Brain microvascular endothelial cell (primary cell): ENCODE measurements around the gene LGMN.

Experiments
- DNase-seq: peaks from one replicate; pipeline ENCODE4 v3.0.0-alpha.2; 2020
- H3K27ac ChIP-seq: fragments of 250-450 bp; sonication (Bioruptor Pico); 2 replicates; pipeline ENCODE4 v1.5.1; 2020; ENCODE audit warnings: mild to moderate bottlenecking, moderate library complexity
- H3K27me3 ChIP-seq: fragments of 250-450 bp; sonication (Bioruptor Pico); replicated peaks from 2 replicates; pipeline ENCODE4 v1.5.1; 2020; ENCODE audit warnings: mild to moderate bottlenecking
- H3K36me3 ChIP-seq: fragments of 250-450 bp; sonication (Bioruptor Pico); replicated peaks from 2 replicates; pipeline ENCODE4 v1.5.1; 2020; ENCODE audit warnings: mild to moderate bottlenecking
- H3K4me3 ChIP-seq: 2 replicates; pipeline ENCODE4 v1.5.1; 2011; ENCODE audit warnings: low read depth, mild to moderate bottlenecking, control low read depth, low read length, moderate library complexity
- in situ Hi-C: cut with HindIII; loops from 2 replicates; pipeline ENCODE4 v1.10.0; 2017; ENCODE audit warnings: low sequenced_read_pairs, low pct_ligation_motif_present
- TF ChIP-seq, protein P1 (sequence below): IDR thresholded peaks from 2 replicates; pipeline ENCODE4 v1.5.1; 2011; ENCODE audit warnings: low read depth, mild to moderate bottlenecking, moderate library complexity, low read length, control low read depth, inconsistent platforms; ENCODE audit errors: missing control alignments

Gene LGMN

DNA sequence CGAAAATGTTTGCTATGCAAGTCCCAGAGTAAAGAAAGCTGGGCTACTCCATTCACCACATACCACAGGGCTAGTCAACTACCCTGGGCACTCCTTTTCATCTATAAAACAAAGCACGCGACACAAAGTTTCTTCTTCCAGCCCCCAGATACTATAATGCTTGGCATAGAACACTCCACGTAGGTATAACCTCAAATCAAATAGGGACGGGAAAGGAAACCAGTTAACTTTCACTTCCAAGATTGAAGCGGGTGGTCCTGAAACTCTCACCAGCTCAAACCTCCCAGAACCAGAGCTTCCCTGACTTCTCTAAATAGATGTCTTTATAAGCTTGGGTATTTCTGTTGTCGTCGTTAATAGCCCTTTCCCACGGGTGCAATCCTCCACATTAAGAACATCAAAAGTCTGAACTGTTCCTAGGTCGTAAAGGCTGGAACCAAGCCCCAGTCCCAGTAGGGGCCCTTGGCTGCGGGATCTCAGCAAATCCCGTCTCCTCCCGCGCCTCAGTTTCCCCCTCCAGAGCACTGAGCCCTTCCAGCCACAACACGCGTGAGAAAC, 647 bp downstream of the LGMN start:
- peak overlapping the region; percentile 76 for H3K4me3 ChIP-seq
- H3K36me3 ChIP-seq, result no peaks in the 10 kb centered on the region
- no peaks in the 10 kb centered on the region for H3K27me3 ChIP-seq
- DNase-seq, result no peak
- TF ChIP-seq, protein P1, sequence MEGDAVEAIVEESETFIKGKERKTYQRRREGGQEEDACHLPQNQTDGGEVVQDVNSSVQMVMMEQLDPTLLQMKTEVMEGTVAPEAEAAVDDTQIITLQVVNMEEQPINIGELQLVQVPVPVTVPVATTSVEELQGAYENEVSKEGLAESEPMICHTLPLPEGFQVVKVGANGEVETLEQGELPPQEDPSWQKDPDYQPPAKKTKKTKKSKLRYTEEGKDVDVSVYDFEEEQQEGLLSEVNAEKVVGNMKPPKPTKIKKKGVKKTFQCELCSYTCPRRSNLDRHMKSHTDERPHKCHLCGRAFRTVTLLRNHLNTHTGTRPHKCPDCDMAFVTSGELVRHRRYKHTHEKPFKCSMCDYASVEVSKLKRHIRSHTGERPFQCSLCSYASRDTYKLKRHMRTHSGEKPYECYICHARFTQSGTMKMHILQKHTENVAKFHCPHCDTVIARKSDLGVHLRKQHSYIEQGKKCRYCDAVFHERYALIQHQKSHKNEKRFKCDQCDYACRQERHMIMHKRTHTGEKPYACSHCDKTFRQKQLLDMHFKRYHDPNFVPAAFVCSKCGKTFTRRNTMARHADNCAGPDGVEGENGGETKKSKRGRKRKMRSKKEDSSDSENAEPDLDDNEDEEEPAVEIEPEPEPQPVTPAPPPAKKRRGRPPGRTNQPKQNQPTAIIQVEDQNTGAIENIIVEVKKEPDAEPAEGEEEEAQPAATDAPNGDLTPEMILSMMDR, result no peak
- in situ Hi-C loops, result no loop called here
- peak overlapping the region; percentile 81 for H3K27ac ChIP-seq

DNA sequence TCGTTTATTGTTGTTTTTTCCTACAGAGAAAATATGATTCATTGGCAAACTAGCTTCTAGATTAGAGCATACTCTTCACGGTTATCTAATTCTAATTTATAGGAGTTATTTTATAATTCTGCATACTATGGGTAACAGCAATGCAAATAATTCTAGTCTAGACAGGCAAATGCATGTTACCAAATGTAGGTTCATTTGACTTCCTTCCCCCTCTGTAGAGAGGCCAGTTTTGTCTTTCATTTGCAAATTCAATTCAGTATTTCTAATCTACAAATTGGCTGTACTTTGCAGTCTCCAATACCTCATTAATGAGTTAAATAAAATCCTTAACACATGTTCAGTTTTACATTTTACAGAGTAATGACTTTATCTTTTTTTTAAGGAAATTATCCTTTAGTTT, 4.2 kb downstream of the LGMN start:
- H3K27ac ChIP-seq, result no peak overlapping the region
- peaks cover 5% of the 10 kb centered on the region for H3K36me3 ChIP-seq
- TF ChIP-seq, protein P1, result no peak
- no peak overlapping the region for H3K4me3 ChIP-seq
- no peak for DNase-seq
- H3K27me3 ChIP-seq, result no peaks in the 10 kb centered on the region
- in situ Hi-C loops, result no loop called here

DNA sequence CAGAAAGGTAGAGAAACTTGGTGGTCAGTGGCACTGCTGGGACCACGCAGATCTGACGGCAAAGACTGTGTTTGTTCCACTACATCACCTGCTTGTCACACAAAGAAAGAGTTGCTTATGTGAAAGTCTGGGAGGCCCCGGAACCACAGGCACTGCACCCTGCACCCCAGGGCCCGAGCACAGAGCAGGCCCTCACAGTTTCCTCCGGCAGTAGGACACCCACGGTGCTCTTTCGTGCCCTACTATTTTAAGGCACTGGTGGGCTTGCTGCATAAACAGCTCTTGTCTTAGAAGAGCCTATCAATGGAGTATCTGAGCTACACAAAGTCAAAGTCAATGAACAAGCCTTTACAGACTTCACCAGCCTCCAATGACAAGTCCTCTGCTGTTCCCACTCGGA, 8.0 kb downstream of the LGMN start:
- DNase-seq, result no peak
- in situ Hi-C loops, result no loop called here

DNA sequence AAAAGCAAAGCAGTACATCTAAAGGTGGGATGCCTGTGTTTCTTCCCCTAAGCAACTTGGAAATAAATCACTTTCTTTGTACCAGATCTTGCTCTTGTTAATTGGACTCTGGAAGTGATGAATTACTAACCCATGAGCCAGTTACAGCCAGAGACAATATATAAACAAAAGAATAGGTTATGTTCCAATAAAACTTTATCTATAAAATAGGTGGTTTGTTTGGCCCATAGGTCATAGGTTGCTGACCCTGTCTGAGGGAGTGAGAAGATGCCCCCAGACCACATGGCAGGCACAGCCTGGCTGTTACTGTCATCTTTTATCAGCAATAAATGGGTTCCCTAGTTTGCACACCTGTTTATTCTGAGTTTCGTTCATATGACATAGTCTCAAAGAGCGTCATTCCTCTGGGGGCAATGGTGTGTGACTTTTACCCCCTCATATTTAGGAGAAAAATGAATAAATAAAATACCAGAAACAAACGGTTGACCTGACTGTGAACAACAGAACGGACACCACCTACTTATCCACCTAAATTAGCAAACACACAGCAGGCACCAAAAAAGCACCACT, 10.7 kb downstream of the LGMN start:
- H3K27me3 ChIP-seq, result no peaks in the 10 kb centered on the region
- H3K27ac ChIP-seq, result no peak overlapping the region
- peaks cover 5% of the 10 kb centered on the region for H3K36me3 ChIP-seq
- in situ Hi-C loops, result no loop called here
- DNase-seq, result no peak
- TF ChIP-seq, protein P1, result no peak
- no peak overlapping the region for H3K4me3 ChIP-seq

More for the DNA sequence above, 8.0 kb downstream of the LGMN start:
- Histone ChIP-seq H3K4me3 (no peak overlapping the region), H3K27me3 (no peaks in the 10 kb centered on the region), H3K36me3 (peaks cover 5% of the 10 kb centered on the region), H3K27ac (no peak overlapping the region)
- TF ChIP-seq, protein P1, result no peak

DNA sequence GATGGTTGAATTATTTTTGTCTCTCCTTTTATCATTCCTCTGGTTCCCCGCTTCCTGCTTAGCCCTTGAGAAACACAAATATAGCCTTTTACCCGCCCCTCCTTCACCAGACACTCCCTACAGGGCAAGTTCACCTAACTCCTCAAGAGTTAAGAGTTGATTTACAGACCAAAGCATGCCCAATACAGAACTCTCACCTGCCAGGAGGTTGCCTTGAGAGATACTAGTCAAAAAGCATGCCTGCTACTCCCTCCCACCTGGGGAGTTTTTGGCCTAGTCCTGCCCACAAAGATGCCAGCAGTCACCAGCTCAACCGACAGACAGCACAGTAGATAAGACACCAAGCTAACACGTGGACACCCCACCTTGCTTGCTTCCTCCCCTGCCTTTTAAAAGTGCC, 11.2 kb downstream of the LGMN start:
- no peak for DNase-seq
- Histone ChIP-seq H3K27ac (no peak overlapping the region), H3K27me3 (no peaks in the 10 kb centered on the region), H3K4me3 (no peak overlapping the region), H3K36me3 (peaks cover 5% of the 10 kb centered on the region)
- TF ChIP-seq, protein P1, result no peak
- in situ Hi-C loops, result no loop called here

DNA sequence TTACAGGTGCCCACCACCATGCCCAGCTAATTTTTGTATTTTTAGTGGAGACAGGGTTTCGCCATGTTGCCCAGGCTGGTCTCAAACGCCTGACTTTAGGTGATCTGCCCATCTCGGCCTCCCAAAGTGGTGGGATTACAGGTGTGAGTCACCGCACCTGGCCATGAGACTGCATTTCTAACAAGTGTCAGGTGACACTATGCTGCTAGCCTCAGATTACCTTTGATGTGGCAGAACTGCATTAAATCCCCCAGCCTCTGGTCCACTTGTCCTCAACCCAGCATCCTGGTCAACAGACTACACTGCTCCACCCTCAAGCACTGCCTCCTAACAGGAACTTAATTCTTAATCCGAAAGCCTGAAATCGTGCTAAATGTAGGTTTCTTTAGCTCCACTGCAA, 13.1 kb downstream of the LGMN start:
- Histone ChIP-seq H3K27ac (no peak overlapping the region), H3K36me3 (peaks cover 14% of the 10 kb centered on the region), H3K4me3 (no peak overlapping the region), H3K27me3 (no peaks in the 10 kb centered on the region)
- DNase-seq, result no peak
- TF ChIP-seq, protein P1, result no peak
- in situ Hi-C loops, result no loop called here
